ENCODE results near the gene TSPAN11.

Gene TSPAN11

GRCh38 chr12:30905463-30906009 lies 21.0 kb upstream of the TSPAN11 start:
- no peak for TF ChIP-seq CTCF (IDR thresholded peaks at IDR 0.05)

- no peak for TF ChIP-seq CTCF (IDR thresholded peaks at IDR 0.05)
Measured at GRCh38 chr12:30908076-30908721, 18.3 kb upstream of the TSPAN11 start.

- no peak for TF ChIP-seq CTCF (IDR thresholded peaks at IDR 0.05)
Measured at GRCh38 chr12:30908722-30909348, 17.7 kb upstream of the TSPAN11 start.

- no peak for TF ChIP-seq CTCF (IDR thresholded peaks at IDR 0.05)
Measured at GRCh38 chr12:30909349-30910037, 17.1 kb upstream of the TSPAN11 start.

GRCh38 chr12:30910038-30910350 lies 16.6 kb upstream of the TSPAN11 start:
- TF ChIP-seq CTCF (IDR thresholded peaks at IDR 0.05) = no peak

- TF ChIP-seq CTCF (IDR thresholded peaks at IDR 0.05) = no peak
Measured at GRCh38 chr12:30911207-30911606, 15.3 kb upstream of the TSPAN11 start.

- TF ChIP-seq CTCF (IDR thresholded peaks at IDR 0.05) = no peak
Measured at GRCh38 chr12:30913323-30913722, 13.2 kb upstream of the TSPAN11 start.
